Spleen (tissue), 11 donors: ENCODE measurements around the gene PHLPP2. TPM values are rescaled to one million over a fixed set of nuclear protein-coding genes. Genes with fewer than 3 reads are reported as not detected.

Source experiments
- DNase-seq: peaks from one replicate; pipeline ENCODE4 v3.0.0-alpha.2; 2020
- H3K27ac ChIP-seq, 8 donors: fragments of 200-600 bp; sonication (generic) in 7 of 8; 1 replicate in 4 of 8; 2 replicates in 4 of 8; pipeline versions ENCODE4 v1.5.0 to v1.8.0; 2016 to 2021; ENCODE audit warnings: inconsistent platforms in 4 of 8, mild to moderate bottlenecking in 4 of 8, moderate library complexity in 1 of 8
- H3K27me3 ChIP-seq, 7 donors: fragments of 200-600 bp; sonication (generic) in 6 of 7; replicated peaks in 1 of 7; 1 replicate in 4 of 7; 2 replicates in 3 of 7; pipeline versions ENCODE4 v1.5.0 to v1.8.0; 2016 to 2021; ENCODE audit warnings: inconsistent platforms in 3 of 7, mild to moderate bottlenecking in 1 of 7
- H3K36me3 ChIP-seq, 6 donors: fragments of 200-600 bp; sonication (generic) in 5 of 6; 1 replicate in 4 of 6; 2 replicates in 2 of 6; pipeline versions ENCODE4 v1.5.0 to v1.8.0; 2016 to 2021; ENCODE audit warnings: inconsistent platforms in 2 of 6
- H3K4me1 ChIP-seq, 6 donors: fragments of 200-600 bp; sonication (generic) in 5 of 6; 1 replicate in 3 of 6; 2 replicates in 3 of 6; pipeline versions ENCODE4 v1.5.0 to v1.8.0; 2016 to 2021; ENCODE audit warnings: inconsistent platforms in 3 of 6
- H3K4me3 ChIP-seq, 8 donors: fragments of 200-600 bp; sonication (generic) in 7 of 8; 1 replicate in 4 of 8; 2 replicates in 4 of 8; pipeline versions ENCODE4 v1.5.0 to v1.8.0; 2016 to 2021; ENCODE audit warnings: inconsistent platforms in 4 of 8, mild to moderate bottlenecking in 4 of 8, moderate library complexity in 2 of 8
- H3K9me3 ChIP-seq, 8 donors: fragments of 200-600 bp; sonication (generic) in 7 of 8; 1 replicate in 4 of 8; 2 replicates in 4 of 8; pipeline versions ENCODE4 v1.5.0 to v1.8.0; 2016 to 2021; ENCODE audit warnings: inconsistent platforms in 4 of 8
- CTCF ChIP-seq, 11 experiments: fragments of 200-600 bp in 7 of 11; fragments of 450-650 bp in 4 of 11; sonication (generic) in 4 of 11; IDR thresholded peaks in 8 of 11; conservative IDR thresholded peaks in 3 of 11; 1 replicate in 7 of 11; 2 replicates in 4 of 11; pipeline versions ENCODE4 v1.4.0 to v1.8.0; 2016 to 2021; ENCODE audit warnings: antibody characterized with exemption in 11 of 11, inconsistent platforms in 4 of 11, mild to moderate bottlenecking in 1 of 11
- POLR2A ChIP-seq, 3 donors: fragments of 450-650 bp; IDR thresholded peaks; one replicate each; pipeline ENCODE4 v1.5.1; 2017; ENCODE audit warnings: antibody characterized with exemption in 3 of 3, mild to moderate bottlenecking in 1 of 3
- POLR2AphosphoS5 ChIP-seq, 3 donors: sonication (generic); formaldehyde crosslinking; IDR thresholded peaks; one replicate each; pipeline ENCODE4 v1.5.1; 2017; ENCODE audit warnings: antibody characterized with exemption in 3 of 3
- WGBS, 5 donors: extraction: QIAGEN DNeasy Blood & Tissue Kit in 3 of 5; methylation state at CpG; one replicate each; pipeline versions ENCODE4 v1.1.5 to v1.1.7; 2013 to 2018; 5-methylcytosine and 5-hydroxymethylcytosine counted together
- intact Hi-C: fragments of 100-400 bp; cut with DNase I; formaldehyde crosslinking; loops from one replicate; pipeline ENCODE4 v1.15.0; 2023; ENCODE audit warnings: low total_unique reads
- polyA plus RNA-seq, 3 donors: library from polyadenylated mRNA; stranded (reverse); fragments of 200-250 nt; gene quantifications; one replicate each; pipeline ENCODE4 v1.2.1, GENCODE V29; 2013
- total RNA-seq, 7 donors: library from RNA; depleted of rRNA in 3 of 7; stranded (reverse); fragments of >200 nt in 3 of 7; fragmentation: NEBNext Ultra II Directional in 4 of 7; extraction: Animal tissue kit (Norgen Biotek cat#: 25700) in 4 of 7; gene quantifications; one replicate each; pipeline versions ENCODE4 v1.1.0 to v1.2.1, GENCODE V29; 2016 to 2021
- donor health status: healthy with polysubstance abuse.
- donor health status: DM: no; HTN: no; CAD: no; lungs with moderate emphysema.
- donor health status: DM: no; HTN: no; CAD: no.
- donor health status: Bipolar disorder and iron deficiency.
- donor health status: healthy.
- donor health status: DM: no; HTN: no; CAD: no.
- donor health status: DM: yes; HTN: yes; CAD: no.

PHLPP2 gene
- total and polyA plus RNA-seq, 10 donors: 1.0 to 10.9 (median 8.0) TPM

- Histone ChIP-seq H3K9me3 (no peaks in the 10 kb centered on the region), H3K4me3 (no peak overlapping the region), H3K27ac (no peak overlapping the region), H3K4me1 (no peaks in the 10 kb centered on the region), H3K36me3 (peaks cover 0 to 82% (median 34%) of the 10 kb centered on the region in 6 donors), H3K27me3 (no peaks in the 10 kb centered on the region)
- TF ChIP-seq POLR2A (IDR thresholded peaks at IDR 0.05) (no peak), CTCF (IDR thresholded peaks at IDR 0.05 in 8 of 11, conservative IDR thresholded peaks at IDR 0.05 in 3 of 11) (peak in 1 of 11 experiments; percentile 16), POLR2AphosphoS5 (IDR thresholded peaks at IDR 0.05) (no peak)
- DNase-seq: no peak
- 94 to 99% (median 95%) methylated on average over 6 of the region's 6 CpGs for WGBS, 5 donors
- intact Hi-C loops: no loop called here
Observed at GRCh38 chr16:71648921-71649320, 75.6 kb downstream of the PHLPP2 start.

GRCh38 chr16:71648162-71648561 is 76.3 kb downstream of the PHLPP2 start:
- H3K4me1 ChIP-seq: no peaks in the 10 kb centered on the region
- no peak overlapping the region for H3K4me3 ChIP-seq
- intact Hi-C loops: no loop called here
- H3K27ac ChIP-seq: no peak overlapping the region
- 93 to 98% (median 95%) methylated on average over 2 of the region's 2 CpGs for WGBS, 5 donors
- H3K9me3 ChIP-seq: no peaks in the 10 kb centered on the region
- no peaks in the 10 kb centered on the region for H3K27me3 ChIP-seq
- TF ChIP-seq POLR2AphosphoS5 (IDR thresholded peaks at IDR 0.05) (no peak), POLR2A (IDR thresholded peaks at IDR 0.05) (no peak), CTCF (IDR thresholded peaks at IDR 0.05 in 8 of 11, conservative IDR thresholded peaks at IDR 0.05 in 3 of 11) (no peak)
- H3K36me3 ChIP-seq: peaks cover 0 to 76% (median 30%) of the 10 kb centered on the region in 6 donors
- no peak for DNase-seq

GRCh38 chr16:71647391-71647790 is 77.1 kb downstream of the PHLPP2 start:
- H3K4me1 ChIP-seq: no peaks in the 10 kb centered on the region
- DNase-seq: no peak
- no peak overlapping the region for H3K4me3 ChIP-seq
- 77 to 86% (median 81%) methylated on average over 7 of the region's 7 CpGs for WGBS, 5 donors
- peaks cover 0 to 68% (median 23%) of the 10 kb centered on the region in 6 donors for H3K36me3 ChIP-seq
- no peaks in the 10 kb centered on the region for H3K9me3 ChIP-seq
- TF ChIP-seq POLR2AphosphoS5 (IDR thresholded peaks at IDR 0.05): no peak
- no peak for TF ChIP-seq POLR2A (IDR thresholded peaks at IDR 0.05)
- no peak for TF ChIP-seq CTCF (IDR thresholded peaks at IDR 0.05 in 8 of 11, conservative IDR thresholded peaks at IDR 0.05 in 3 of 11)
- intact Hi-C loops: no loop called here
- no peak overlapping the region for H3K27ac ChIP-seq
- H3K27me3 ChIP-seq: no peaks in the 10 kb centered on the region

GRCh38 chr16:71645450-71645849 is 79.1 kb downstream of the PHLPP2 start:
- no peaks in the 10 kb centered on the region for H3K4me1 ChIP-seq
- no peaks in the 10 kb centered on the region for H3K27me3 ChIP-seq
- 81 to 92% (median 88%) methylated on average over 4 of the region's 4 CpGs for WGBS, 5 donors
- TF ChIP-seq POLR2A (IDR thresholded peaks at IDR 0.05) (no peak), CTCF (IDR thresholded peaks at IDR 0.05 in 8 of 11, conservative IDR thresholded peaks at IDR 0.05 in 3 of 11) (peak in 3 of 11 experiments; percentile 20 to 35 (median 26)), POLR2AphosphoS5 (IDR thresholded peaks at IDR 0.05) (no peak)
- H3K27ac ChIP-seq: no peak overlapping the region
- H3K9me3 ChIP-seq: no peaks in the 10 kb centered on the region
- no peak overlapping the region for H3K4me3 ChIP-seq
- intact Hi-C loops: no loop called here
- peaks cover 0 to 53% (median 22%) of the 10 kb centered on the region in 6 donors for H3K36me3 ChIP-seq
- DNase-seq: no peak
